Measurements from ENCODE around the gene CFAP53.

CFAP53 gene

DNA sequence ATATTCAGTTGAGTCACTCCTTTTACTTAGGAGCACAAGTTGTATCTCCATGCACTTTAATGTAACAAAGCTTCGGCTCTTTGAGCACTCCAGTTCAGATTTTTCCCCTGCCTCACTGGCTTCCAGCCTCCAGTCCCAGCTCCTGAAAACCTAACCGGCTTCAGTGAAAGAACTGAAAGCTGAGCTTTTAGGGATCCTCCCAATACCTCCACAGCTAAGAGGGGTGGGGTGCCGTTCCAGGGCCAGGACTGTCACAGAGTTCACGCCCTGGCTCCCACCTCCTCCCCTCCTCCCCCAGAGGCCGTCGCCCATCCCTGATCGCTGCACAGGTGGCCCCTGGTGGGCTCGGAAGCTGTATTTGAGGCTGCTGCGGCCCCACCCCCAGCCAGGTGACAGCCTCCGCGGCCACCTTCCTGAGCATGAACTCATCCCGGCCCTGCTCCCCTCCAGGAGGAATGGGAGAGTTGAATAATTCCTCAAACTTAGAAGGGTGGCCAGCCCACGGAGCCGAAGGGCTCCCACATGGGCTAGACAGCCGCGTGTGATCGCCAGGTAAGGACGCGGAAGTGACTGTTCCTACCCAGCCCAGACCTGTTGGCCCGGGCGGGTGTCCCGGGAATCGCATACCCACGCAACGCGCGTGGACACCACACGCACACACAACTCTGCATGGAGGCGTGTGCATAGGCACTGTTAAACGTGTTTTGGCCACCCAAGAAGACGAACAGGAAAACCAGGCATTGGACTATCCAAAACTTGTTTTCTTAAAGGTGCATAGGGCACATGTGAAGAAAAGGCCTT lies 73.1 kb downstream of the CFAP53 start:
- no peak for DNase-seq

DNA sequence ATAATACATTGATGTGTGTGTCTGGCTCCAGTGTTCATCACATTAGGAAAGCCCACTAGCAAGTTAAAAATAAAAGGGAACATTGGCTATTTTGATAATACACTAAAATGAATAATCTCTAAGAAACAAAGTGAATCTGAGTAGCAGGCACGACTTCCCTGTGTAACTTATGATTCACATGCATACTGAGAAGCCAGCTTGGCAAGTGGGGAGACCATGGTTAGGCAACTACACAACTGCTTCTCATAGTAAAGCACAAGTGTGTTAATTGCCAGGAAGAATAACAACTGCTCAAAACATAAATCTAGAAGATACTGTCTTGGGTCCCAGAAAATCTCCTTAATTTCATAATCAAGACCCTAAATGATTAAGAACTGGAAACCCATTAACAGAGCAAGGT lies 75.4 kb downstream of the CFAP53 start:
- no peak for DNase-seq

DNA sequence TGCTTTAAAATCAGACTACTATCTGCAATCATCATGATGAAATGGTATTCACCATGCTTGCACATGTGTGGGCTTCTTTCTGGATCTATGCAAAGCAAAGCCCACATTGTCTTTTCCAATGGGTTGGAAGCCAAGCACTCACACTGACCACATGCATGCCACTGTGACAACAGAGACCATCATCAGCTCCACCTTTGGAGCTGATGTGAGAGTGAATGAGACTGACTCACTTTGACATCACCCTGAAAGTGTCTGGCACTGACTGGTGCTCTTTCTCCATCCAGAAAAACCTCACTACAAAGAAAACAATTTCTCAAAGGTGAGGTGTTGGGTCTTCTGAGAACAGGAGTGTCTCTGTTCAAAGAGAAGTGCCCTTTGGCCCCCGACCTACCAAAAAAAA lies 76.1 kb downstream of the CFAP53 start:
- DNase-seq = no peak

DNA sequence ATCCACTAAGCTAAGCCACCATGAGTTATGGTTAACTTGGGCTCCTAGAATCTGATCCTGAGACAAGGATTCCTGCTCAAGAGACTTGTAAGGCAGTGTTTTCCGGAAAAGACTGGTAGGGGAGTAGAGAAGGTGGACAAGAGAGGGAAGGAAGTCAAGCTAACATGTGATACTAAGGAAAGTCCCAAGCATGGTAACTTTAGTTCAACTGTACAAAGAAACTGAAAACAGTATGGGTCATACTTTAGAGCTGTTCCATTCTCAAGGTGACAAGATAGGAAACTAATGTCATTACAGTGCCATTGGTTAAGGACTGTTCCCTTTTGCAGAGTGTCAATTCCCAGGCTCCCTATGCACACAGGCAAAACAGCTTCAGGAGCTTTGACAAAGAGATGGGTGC lies 77.1 kb downstream of the CFAP53 start:
- no peak for DNase-seq

DNA sequence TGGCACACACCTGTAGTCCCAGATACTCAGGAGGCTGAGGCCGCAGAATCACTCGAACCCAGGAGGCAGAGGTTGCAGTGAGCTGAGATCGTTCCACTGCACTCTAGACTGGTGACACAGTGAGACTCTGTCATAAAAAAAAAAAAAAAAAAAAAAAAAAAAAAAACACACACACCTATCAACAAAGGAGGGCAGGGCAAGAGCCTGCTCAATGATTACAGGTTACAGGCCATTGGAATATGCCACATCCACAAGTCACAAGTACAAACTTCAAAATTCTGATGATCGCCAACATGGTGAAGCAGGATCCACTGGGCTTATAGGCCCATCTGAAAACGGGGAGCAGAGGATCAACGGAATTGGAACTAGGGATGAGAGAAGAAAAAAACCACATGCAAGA lies 77.6 kb downstream of the CFAP53 start:
- no peak for DNase-seq

DNA sequence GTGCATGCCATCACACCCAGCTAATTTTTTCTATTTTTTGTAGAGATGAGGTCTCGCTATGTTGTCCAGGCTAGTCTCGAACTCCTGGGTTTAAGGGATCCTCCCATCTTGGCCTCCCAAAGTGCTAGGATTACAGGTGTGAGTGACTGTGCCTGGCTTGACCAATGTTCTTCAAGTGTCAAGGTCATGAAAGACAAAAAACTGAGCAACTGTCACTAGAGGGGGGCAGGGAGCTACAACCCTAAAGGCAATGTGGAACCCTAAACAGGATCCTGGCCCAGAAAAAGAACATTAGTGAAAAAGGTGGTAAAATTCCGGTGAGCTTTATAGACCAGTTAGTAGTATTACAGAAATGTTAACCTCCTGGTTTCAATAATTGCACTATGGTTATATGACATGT lies 78.6 kb downstream of the CFAP53 start:
- DNase-seq = no peak

DNA sequence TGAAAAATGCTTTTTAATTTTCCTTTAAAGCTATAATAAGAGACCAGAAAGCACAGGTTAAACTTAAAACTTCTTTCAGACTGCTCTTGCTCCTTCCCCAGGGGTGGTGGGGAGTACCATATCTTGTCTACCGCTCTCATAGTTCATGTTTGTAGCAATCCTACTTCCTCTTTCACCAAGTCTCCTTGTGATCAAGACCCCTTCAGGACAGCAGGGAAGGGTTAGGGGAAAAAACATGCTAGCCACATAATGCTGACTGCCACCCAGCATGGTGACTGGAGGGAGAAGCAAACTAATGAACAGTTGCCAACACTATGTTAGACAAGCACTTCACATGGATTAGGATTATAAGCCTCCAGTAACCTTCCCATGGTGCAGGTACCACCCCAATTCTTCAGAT lies 79.9 kb downstream of the CFAP53 start:
- DNase-seq = no peak

DNA sequence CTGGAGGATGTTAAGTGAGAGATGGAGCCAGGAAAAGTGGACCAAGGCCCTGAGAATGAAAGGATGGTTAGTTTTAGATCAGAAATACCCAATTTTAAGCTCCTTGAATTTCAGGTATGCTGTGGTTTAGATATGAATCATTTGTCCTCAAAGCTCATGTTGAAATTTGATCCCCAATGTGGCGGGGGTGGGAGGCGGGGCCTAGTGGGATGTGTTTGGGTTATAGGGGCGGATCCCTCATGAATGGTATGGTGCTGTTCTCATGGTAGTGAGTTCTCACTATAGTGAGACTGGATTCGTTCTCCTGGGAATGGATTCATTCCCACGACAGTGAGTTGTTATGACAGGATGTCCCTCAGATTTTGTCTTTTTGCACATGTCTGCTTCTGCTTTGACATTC lies 82.7 kb downstream of the CFAP53 start:
- DNase-seq = no peak

DNA sequence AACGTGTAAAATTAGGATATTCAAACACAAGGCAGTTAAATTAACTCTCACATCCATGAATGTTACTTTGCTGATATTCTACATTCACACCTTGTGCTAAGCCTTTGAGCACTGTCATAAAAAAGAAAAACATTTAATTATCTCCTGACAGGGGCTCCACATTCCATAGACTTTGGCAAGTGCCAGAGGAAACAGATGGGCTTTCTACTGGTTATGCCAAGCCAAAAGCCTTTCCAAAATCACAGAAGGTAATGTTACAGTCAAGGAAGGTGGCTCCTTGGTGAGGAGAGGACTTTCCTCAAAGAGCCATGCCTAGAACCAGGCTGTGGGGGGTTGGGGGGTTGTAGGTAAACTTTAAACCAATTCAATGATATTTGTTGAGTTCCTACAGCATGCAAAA lies 83.8 kb downstream of the CFAP53 start:
- no peak for DNase-seq

DNA sequence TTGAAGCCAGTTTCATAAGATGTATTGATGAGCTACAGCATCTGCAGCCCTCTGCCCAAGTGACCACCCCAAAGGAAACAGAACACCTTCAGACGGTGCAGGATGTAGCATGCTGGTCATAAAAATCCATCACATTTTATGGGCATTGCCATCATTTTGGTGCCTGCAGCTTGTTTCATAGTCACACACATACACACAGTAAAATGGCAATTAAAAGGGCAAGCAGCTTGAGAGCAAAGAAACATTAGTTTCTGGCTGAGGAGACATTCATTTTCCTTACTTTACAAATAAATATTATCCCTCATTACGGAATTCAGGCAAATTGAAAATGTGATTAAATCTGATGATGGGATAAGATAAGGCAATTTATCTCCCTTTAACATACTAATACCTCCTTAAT lies 84.7 kb downstream of the CFAP53 start:
- DNase-seq = no peak

DNA sequence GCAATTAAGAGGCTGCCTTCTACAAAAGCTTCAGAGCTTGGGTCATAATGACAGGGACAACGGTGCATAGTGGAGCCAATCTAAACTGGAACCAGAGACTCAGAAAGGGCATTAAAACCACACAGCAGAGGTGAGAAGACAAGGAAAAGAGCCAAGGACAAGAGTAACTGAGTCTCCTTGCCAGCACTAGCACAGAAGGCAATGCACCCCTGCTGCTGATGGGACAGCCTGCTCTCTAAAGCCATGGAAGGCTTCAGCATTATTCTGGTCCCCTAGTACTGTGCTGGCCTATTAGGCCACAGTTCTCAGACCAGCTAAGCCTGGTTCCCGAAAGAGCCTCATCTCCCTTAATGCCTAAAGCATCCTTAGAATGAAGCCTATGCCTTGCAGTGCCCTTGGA lies 86.8 kb downstream of the CFAP53 start:
- DNase-seq = no peak

DNA sequence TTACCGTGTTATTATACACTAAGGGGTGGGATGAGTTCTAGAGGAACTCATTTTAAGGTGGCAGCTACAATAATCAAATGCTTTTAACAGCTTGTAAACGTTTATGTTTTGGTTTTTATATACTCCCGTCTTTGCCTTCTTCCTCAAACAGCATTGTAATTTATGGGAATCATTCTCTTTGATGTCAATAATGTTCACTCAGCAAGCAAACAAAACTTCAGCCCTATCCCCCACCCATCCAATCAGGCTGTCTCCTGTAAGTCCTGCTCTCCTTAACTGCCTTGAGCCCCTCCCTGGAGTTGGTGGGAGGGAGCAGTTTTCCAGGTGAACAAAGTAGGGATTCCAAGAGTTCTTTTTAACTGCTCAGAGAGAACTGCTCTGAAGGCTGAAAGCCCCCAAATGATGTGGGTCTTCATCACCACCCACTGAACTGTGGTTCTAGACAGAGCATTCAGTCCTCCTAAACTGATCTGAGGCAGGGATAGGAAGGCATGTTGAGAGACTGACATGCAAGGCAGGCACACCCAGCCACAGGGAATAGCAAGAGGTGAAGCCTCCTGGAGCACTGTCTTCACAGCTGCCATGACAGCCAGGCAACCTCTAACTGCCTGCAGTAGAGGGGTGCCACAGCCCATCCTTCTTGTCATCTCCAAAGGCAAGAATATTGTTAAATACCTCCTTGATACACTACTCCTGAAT lies 88.9 kb downstream of the CFAP53 start:
- DNase-seq = no peak
